ENCODE measurements around the gene IQCF2. TPM values are rescaled to one million over a fixed set of nuclear protein-coding genes. Genes with fewer than 3 reads are reported as not detected.
"Not testable (repeated sequence)": the region's sequence is repeated elsewhere in the genome, so short reads cannot be mapped to it uniquely, and the experiment has no call there.

IQCF2 gene
- total and polyA plus RNA-seq, 4 donors: not detected

DNA sequence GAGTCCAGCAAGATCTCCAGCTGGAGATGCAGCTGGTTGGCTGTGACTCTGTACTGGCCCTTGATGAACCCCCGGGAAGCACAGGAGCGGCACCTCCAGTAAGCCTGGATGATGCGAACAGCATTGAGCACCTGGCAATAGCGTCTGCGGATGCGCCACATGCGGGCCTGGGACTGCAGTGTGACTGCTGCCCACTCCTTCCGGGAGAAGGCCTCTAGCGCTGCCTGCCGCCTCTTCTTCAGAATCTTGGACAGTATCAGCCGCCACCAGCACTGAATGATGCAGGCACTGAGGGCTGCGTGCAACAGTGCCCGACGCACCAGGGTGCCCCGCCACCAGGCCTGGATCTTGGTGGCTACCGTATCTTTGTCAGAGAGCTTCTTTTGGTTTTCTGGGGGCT is 33.5 kb downstream of the IQCF2 start:
- Histone ChIP-seq H3K4me3 (no peak overlapping the region), H3K36me3 (ENCODE audit: control insufficient read depth in 4 of 4, insufficient read depth in 4 of 4, low read length in 4 of 4) (no peaks in the 10 kb centered on the region), H3K27me3 (ENCODE audit: control insufficient read depth in 3 of 3, insufficient read depth in 3 of 3, low read length in 2 of 3) (no peaks in the 10 kb centered on the region), H3K9me3 (ENCODE audit: control insufficient read depth in 4 of 4, insufficient read depth in 3 of 4, low read length in 3 of 4) (no peaks in the 10 kb centered on the region), H3K9ac (ENCODE audit: insufficient read depth in 1 of 2, low read length in 2 of 2) (no peak overlapping the region), H3K27ac (ENCODE audit: low read depth in 1 of 2, low read length in 1 of 2) (no peak overlapping the region), H3K4me1 (ENCODE audit: control insufficient read depth in 5 of 5, insufficient read depth in 5 of 5, low read length in 5 of 5) (no peaks in the 10 kb centered on the region)
- ATAC-seq (ENCODE audit: insufficient read depth, low FRiP score) (no peak), DNase-seq (no peak)
- WGBS, 2 donors: 96 to 98% methylated on average over 16 of the region's 16 CpGs
- TF ChIP-seq, protein P1, sequence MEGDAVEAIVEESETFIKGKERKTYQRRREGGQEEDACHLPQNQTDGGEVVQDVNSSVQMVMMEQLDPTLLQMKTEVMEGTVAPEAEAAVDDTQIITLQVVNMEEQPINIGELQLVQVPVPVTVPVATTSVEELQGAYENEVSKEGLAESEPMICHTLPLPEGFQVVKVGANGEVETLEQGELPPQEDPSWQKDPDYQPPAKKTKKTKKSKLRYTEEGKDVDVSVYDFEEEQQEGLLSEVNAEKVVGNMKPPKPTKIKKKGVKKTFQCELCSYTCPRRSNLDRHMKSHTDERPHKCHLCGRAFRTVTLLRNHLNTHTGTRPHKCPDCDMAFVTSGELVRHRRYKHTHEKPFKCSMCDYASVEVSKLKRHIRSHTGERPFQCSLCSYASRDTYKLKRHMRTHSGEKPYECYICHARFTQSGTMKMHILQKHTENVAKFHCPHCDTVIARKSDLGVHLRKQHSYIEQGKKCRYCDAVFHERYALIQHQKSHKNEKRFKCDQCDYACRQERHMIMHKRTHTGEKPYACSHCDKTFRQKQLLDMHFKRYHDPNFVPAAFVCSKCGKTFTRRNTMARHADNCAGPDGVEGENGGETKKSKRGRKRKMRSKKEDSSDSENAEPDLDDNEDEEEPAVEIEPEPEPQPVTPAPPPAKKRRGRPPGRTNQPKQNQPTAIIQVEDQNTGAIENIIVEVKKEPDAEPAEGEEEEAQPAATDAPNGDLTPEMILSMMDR (IDR thresholded peaks at IDR 0.05; ENCODE audit: control extremely low read depth, extremely low read depth): no peak

DNA sequence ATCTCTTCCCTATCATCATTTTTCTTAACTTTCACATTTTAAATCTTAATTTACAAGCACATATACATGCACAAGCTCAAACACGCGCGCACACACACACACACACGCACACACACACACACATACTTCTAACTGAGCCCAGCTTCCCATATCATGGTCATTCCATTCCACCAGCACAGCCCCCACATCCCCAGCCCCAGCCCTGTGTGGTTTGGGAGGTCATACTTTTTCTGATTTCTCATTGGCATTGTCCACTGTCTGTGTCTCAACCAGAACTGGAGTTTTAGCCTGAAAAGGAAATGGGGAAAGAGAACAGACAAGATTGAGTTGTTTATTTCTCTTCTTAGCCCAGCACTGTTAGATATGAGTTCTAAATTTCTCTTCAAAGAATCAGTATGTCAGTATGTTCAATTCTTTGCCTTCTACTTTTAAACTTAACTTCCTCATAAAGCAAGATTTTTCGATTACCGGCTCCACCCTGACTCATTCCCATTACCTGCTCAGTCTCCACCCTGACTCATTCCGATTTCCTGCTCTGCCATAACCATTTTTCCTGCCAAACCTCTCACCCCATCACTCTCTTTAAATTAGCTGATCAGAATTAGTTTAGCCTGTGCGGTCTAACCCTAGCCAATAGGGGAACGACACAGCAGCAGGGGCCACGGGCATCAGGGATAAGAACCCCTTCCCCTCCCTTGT is 35.3 kb downstream of the IQCF2 start:
- ATAC-seq (ENCODE audit: insufficient read depth, low FRiP score): no peak

DNA sequence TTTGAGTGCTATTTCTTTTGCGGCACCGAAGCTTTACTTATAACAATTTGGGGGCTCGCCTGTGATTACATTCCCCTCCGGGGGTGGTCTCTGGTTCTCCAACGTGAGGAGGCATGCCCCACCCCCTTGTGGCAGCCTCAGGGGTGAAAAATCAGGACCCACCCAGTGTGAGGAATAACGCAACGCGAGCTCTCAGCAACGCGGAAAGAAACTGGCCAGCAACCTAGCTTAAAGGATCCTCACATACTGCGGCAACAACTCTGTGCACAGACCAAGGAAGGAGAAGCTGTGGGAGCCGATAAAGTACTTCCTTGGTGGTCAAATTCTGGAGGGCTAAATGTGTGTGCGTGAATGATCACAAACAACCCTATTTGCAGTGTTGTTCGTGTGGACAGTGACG is 36.0 kb downstream of the IQCF2 start:
- 85 to 87% methylated on average over 15 of the region's 15 CpGs for WGBS, 2 donors

More for the DNA sequence above, 35.3 kb downstream of the IQCF2 start:
- DNase-seq: peak in 1 of 3 donors; percentile 5
- H3K4me3 ChIP-seq: no peak overlapping the region
- no peak overlapping the region for H3K27ac ChIP-seq (ENCODE audit: low read depth in 1 of 2, low read length in 1 of 2)
- H3K9me3 ChIP-seq (ENCODE audit: control insufficient read depth in 4 of 4, insufficient read depth in 3 of 4, low read length in 3 of 4): no peaks in the 10 kb centered on the region
- TF ChIP-seq, protein P1 (IDR thresholded peaks at IDR 0.05; ENCODE audit: control extremely low read depth, extremely low read depth): no peak
- H3K9ac ChIP-seq (ENCODE audit: insufficient read depth in 1 of 2, low read length in 2 of 2): no peak overlapping the region
- WGBS, 2 donors: 87 to 93% methylated on average over 10 of the region's 10 CpGs
- H3K4me1 ChIP-seq (ENCODE audit: control insufficient read depth in 5 of 5, insufficient read depth in 5 of 5, low read length in 5 of 5): no peaks in the 10 kb centered on the region
- H3K27me3 ChIP-seq (ENCODE audit: control insufficient read depth in 3 of 3, insufficient read depth in 3 of 3, low read length in 2 of 3): no peaks in the 10 kb centered on the region
- H3K36me3 ChIP-seq (ENCODE audit: control insufficient read depth in 4 of 4, insufficient read depth in 4 of 4, low read length in 4 of 4): no peaks in the 10 kb centered on the region

DNA sequence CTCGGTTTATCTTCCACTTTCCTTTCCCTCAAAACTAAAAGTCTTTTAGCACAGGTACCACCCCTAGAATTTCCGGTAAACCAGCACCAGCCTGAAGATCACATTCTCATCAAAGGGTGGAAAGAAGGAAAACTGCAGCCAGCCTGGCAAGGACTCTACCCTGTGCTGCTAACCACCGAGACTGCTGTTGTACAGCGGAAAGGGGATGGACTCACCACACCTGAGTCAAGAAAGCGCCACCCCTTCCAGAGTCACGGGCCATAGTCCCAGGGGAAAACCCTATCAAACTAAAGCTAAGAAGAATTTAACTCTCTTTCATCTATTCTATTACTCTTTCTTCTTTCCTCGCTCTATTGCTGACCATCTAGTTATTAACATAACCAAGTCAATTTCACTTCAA is 38.6 kb downstream of the IQCF2 start:
- H3K4me3 ChIP-seq; H3K9ac ChIP-seq (ENCODE audit: insufficient read depth in 1 of 2, low read length in 2 of 2); H3K36me3 ChIP-seq (ENCODE audit: control insufficient read depth in 4 of 4, insufficient read depth in 4 of 4, low read length in 4 of 4); H3K27ac ChIP-seq (ENCODE audit: low read depth in 1 of 2, low read length in 1 of 2); H3K4me1 ChIP-seq (ENCODE audit: control insufficient read depth in 5 of 5, insufficient read depth in 5 of 5, low read length in 5 of 5); H3K27me3 ChIP-seq (ENCODE audit: control insufficient read depth in 3 of 3, insufficient read depth in 3 of 3, low read length in 2 of 3); ATAC-seq (ENCODE audit: insufficient read depth, low FRiP score); DNase-seq; H3K9me3 ChIP-seq (ENCODE audit: control insufficient read depth in 4 of 4, insufficient read depth in 3 of 4, low read length in 3 of 4): not testable (repeated sequence)
- 77 to 86% methylated on average over 7 of the region's 7 CpGs for WGBS, 2 donors

More for the DNA sequence above, 36.0 kb downstream of the IQCF2 start:
- no peak overlapping the region for H3K9ac ChIP-seq (ENCODE audit: insufficient read depth in 1 of 2, low read length in 2 of 2)
- H3K27ac ChIP-seq (ENCODE audit: low read depth in 1 of 2, low read length in 1 of 2): no peak overlapping the region
- H3K36me3 ChIP-seq (ENCODE audit: control insufficient read depth in 4 of 4, insufficient read depth in 4 of 4, low read length in 4 of 4): no peaks in the 10 kb centered on the region
- ATAC-seq (ENCODE audit: insufficient read depth, low FRiP score) (no peak), DNase-seq (no peak)
- no peaks in the 10 kb centered on the region for H3K27me3 ChIP-seq (ENCODE audit: control insufficient read depth in 3 of 3, insufficient read depth in 3 of 3, low read length in 2 of 3)
- no peak overlapping the region for H3K4me3 ChIP-seq
- no peaks in the 10 kb centered on the region for H3K4me1 ChIP-seq (ENCODE audit: control insufficient read depth in 5 of 5, insufficient read depth in 5 of 5, low read length in 5 of 5)
- TF ChIP-seq, protein P1 (IDR thresholded peaks at IDR 0.05; ENCODE audit: control extremely low read depth, extremely low read depth): no peak
- H3K9me3 ChIP-seq (ENCODE audit: control insufficient read depth in 4 of 4, insufficient read depth in 3 of 4, low read length in 3 of 4): no peaks in the 10 kb centered on the region

DNA sequence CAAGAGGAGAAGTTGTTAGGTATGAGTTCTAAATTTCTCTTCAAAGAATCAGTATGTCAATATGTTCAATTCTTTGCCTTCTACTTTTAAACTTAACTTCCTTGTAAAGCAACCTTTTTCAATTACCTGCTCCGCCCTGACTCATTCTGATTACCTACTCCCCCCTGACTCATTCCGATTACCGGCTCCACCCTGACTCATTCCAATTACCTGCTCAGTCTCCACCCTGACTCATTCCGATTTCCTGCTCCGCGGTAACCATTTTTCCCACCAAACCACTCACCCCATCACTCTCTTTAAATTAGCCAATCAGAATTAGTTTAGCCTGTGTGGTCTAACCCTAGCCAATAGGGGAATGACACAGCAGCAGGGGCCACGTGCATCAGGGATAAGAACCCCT is 40.9 kb downstream of the IQCF2 start:
- 72 to 73% methylated on average over 6 of the region's 7 CpGs for WGBS, 2 donors
- H3K27ac ChIP-seq (ENCODE audit: low read depth in 1 of 2, low read length in 1 of 2); H3K4me3 ChIP-seq; H3K9me3 ChIP-seq (ENCODE audit: control insufficient read depth in 4 of 4, insufficient read depth in 3 of 4, low read length in 3 of 4); H3K27me3 ChIP-seq (ENCODE audit: control insufficient read depth in 3 of 3, insufficient read depth in 3 of 3, low read length in 2 of 3); H3K9ac ChIP-seq (ENCODE audit: insufficient read depth in 1 of 2, low read length in 2 of 2); H3K4me1 ChIP-seq (ENCODE audit: control insufficient read depth in 5 of 5, insufficient read depth in 5 of 5, low read length in 5 of 5); ATAC-seq (ENCODE audit: insufficient read depth, low FRiP score); DNase-seq; H3K36me3 ChIP-seq (ENCODE audit: control insufficient read depth in 4 of 4, insufficient read depth in 4 of 4, low read length in 4 of 4): not testable (repeated sequence)
